Kidney glomerular epithelial cell (primary cell): Measurements from ENCODE around the gene APOL4.
A peak's percentile ranks its signal among the peaks of the same experiment; 100 is the strongest.
"Not testable (repeated sequence)": the region's sequence is repeated elsewhere in the genome, so short reads cannot be mapped to it uniquely, and the experiment has no call there.

Source experiments
- DNase-seq: peaks from one replicate; lab custom pipeline; 2025; lab: John Stamatoyannopoulos, UW

Gene APOL4, protein sequence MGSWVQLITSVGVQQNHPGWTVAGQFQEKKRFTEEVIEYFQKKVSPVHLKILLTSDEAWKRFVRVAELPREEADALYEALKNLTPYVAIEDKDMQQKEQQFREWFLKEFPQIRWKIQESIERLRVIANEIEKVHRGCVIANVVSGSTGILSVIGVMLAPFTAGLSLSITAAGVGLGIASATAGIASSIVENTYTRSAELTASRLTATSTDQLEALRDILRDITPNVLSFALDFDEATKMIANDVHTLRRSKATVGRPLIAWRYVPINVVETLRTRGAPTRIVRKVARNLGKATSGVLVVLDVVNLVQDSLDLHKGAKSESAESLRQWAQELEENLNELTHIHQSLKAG

DNA sequence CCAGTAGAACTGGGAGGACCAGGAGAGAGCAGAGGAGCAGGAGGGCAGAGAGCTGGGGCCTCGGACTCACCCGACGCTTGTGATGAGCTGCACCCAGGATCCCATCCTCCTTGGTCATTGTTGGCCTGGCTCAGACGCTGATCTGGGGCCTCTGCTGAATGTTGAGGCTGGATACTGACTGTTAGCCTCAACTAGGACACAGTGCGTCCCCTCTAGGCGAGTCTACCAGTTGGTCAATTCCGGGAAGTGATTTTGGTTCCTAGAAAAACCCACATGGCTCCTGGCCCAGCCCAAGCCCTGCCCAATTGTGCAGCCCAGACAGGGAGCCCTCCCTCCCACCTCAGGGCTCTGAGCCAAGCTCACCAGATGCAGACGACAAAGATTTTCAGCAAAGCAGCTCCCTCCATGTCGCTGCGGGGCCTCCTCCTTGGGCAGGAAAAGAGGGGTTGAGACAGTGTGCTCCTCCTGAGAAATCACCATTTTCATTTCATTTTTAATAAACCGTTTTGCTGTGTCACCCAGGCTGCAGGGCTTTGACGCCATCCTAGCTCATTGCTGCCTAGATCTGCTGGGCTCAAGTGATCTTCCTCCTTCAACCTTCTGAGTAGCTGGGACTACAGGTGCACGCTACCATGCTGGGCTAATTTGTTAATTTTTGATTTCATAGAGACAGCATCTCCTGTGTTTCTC is at the start of gene APOL4:
APOL4 (minus strand) TSS at position 180 of the 690 bp plus-strand sequence; CDS start at position 105, 75 bp downstream.
- no peak for DNase-seq

DNA sequence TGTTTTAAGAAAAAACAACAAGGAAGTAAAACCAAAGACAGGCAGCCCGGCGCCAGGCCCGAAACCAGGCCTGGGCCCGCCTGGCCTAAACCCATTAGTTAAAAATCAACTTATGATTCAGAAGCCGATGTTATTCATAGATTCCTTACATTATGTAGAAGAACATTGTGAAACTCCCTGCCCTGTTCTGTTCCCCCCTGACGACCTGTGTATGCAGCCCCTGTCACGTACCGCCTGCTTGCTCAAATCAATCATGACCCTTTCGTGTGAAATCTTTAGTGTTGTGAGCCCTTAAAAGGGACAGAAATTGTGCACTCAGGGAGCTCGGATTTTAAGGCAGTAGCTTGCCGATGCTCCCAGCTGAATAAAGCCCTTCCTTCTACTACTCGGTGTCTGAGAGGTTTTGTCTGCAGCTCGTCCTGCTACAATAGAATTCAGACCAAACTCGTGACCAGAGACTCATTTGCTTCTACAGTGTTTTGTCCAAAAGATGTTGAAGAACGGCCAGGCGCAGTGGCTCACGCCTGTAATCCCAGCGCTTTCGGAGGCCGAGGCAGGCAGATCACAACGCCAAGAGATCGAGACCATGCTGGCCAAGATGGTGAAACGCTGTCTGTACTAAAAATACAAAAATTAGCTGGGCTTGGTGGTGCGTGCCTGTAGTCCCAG is 48.8 kb upstream of the APOL4 start:
- DNase-seq: not testable (repeated sequence)

DNA sequence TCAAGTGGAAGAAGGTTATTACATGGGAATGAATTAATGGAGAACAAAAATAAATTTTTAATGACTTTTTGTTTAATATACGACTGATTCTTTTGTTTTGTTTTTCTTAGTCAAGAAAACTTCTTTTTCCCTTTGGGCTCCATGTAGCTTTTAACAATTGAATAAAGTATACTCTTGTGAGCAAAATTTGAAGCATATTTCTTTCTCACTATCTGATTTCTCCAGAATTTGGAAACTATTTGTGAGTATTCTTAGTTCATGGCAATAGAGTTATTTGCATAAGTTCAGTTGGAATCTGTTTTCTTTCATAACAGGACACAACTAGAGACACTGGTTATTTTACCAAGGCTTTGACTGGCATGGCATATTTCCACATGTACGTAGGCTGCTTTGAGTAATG is 47.6 kb upstream of the APOL4 start:
- no peak for DNase-seq

DNA sequence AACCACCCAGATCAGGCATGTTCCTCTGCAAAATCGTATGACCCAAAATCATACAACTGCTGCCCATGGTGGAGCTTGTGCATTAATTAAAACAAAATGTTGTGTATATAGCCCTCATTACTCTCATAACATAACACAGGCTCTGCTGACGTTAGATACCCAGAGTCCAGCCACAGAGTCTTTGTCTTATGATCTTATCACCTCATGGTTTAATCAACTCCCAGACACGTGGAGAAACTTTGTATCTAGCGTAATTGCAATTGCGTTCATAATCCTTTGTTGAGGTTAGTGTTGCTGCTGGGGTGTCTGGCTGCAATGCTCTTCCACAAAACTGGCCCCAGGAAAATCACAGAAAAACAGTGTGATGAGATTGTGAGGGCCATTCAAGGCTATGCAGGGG is 46.3 kb upstream of the APOL4 start:
- DNase-seq: no peak

DNA sequence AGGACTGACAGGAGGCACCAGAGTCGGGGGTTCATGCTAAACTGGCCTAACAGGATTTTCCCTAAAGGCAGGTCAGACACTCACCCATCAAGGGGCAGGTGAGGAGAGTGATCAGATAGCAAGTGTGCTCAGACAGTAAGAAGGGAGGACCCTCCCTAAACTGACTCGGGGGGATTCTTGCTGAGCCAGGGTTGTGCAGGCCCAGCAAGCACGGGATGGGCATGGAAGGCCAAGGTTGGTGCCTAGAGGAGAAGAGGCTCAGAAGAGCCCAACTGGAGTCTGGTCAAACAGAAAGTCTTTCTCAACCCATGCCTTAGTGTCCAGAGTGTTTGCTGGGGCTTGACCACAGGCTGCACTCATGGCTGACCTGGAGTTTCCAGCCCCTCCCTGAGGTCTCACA is 45.1 kb upstream of the APOL4 start:
- DNase-seq: no peak

DNA sequence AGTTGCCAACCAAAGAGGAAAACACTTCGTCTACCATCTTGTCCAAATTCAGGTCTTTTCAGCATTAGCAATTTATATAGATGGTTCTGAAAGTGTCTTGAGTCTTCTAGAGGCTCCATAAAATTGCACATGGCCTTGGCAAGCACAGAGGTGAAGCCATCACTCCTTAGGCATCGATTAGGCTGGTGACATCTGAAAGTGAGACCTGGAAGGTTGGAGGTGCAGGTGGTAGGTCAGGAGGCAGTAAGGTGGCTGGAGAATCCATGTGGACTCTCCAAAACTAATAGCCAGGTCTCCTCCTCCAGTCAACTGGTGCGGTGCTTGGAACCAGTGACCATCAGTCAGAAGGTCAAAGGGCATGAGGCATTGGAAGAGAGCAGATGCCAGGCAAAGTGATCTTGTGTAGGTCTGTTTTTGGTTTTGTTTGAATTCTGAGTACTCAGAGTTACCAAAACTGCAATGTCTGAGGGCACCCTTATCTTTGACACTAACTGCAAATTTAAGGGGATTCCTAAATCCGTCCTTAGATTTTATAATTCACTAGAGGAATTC is 44.3 kb upstream of the APOL4 start:
- DNase-seq: no peak

DNA sequence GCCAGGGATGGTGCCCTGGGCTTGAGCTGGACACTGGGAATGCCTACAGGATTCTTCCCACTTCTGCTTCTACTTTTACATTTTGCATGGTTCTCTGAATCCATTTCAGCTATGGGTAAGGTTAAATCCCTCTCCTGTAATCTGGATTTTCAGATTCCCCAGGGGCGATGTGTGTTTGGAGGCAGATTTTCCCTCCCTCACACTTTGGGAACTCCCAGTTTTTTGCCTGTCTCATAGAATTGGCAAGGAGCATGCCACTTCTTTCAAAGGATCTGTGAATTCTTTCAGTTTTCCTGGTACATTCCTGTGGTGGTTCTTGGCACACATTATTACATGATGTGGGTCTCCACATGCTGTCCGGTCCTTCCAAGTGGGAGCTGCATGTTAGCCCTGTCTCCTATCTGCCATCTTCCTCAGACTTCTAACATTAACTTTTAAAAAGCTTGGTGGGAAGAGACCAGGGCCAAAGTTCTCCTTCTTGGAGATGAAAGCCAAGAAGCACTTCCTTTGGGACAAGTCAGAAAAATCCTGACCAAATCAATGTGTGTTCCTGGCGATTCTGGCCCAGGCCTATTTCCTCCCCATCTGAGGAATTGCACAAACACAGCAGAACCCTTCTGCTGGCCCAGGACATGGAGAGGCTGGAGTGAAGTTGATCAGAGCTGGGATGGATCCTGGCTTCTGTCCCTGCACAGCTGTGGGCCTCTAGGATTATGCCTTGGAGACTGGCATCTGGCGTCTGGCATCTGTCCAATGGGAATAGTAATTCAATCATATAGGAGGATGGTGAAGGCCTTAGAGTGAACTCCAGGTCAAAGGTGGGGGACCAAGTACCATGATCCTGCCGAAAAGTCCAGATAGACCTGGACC is 43.1 kb upstream of the APOL4 start:
- DNase-seq: no peak

DNA sequence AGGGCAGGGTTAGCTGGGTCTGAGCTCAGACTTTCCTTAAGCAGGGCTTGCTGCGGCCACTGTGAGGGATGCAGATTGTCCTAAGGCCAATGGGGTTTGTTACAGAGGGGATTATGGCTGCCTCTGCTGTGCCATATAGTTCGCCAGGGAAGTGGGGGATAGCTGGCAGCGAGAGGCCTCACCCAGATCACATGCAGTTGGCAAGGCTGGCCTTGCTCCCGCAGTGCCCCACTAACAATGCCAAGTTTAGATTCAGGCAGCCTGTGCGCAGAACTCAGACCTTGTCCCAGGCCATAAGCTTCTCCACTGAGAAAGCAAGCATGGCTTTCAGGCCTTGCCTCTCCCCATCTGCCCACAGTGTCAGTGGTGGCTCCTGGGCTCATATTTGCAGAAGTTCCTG is 42.4 kb upstream of the APOL4 start:
- DNase-seq: no peak

DNA sequence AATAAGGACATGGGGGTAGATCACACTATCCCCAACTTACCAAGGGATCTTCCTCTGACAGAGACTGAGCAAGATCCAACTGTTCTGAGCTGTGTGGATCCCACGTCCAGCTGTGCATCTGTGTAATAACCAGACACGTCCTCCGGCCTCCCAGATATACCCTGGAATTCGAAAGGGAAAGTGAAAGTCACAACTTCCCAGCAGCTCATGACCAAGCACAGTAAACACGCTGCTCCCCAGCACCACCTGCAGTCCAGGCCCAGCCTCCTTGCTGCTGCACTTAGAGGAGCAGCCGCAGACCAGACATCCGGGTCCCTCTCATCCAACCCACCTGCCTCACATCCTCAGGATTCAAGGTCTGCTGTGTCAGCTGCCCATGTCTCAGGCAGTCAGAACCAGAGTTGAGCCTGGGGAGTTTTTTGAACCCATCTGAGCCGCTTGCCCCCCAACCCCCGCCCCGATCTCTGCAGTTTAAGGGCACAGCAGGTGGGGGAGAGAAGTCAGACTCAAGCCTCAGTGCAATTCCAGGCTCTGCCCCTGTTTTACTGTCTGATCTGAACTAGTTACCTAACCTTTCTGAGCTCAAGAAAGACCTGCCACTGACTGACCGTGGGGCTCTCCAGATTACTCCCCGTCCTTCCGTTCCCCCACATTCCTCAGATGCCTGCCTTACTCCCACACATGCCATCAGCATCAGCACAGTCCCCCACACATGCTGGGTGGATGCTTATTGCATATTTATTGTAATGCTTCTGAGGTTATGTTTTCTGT is 38.0 kb upstream of the APOL4 start, which contains the start of gene APOL2:
APOL2 (minus strand) TSS at position 127 of the 771 bp plus-strand sequence. CDS start 6,365 bp downstream, outside the sequence.
- peak; percentile 98 for DNase-seq

DNA sequence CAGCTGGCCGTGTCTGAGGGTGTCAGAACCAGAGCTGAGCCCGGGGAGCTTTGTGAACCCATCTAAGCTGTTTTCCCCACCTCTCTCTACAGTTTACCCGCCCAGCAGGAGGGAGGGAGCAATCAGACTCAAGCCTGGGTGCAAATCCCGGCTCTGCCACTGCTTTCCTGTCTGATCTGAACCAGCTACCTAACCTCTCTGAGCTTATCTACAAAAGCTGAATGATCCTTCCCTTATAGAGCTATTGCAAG is 37.5 kb upstream of the APOL4 start:
- DNase-seq: no peak

DNA sequence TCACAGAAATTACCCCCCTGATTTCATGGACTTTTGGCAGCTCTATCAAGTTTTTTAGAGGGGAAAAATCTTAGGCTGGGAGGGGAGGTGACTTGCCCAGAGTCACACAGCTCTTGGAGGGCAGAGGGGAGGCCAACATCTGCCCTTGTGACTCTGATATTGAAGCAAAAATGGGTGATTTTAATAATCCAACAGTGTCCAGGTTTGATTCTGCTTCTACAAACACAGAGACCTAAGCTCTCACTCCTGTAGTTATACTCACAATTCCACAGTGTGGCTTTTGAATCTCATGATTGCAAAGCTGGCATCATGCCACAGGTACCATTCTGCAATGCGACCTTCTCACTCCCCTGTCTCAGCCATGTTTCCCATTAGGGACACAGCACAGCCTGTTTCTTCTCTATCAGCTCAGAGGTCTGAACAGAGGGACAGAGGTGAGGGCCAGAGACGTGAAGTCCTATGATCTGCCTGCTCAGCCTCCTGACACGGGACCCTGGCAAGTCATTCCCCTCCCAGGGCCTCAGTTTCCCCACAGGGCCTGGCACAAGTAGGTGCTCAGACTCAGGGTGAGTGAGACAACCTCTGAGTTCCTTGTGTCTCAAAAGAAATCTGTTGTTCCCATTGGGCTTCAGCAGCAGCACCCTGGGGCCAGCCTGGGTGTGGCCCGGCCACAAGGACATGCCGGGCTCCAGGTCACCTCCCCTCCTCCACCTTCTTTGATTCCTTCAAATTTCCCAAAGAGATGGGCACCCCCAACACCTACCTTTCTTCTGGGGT is 37.0 kb upstream of the APOL4 start:
- no peak for DNase-seq

DNA sequence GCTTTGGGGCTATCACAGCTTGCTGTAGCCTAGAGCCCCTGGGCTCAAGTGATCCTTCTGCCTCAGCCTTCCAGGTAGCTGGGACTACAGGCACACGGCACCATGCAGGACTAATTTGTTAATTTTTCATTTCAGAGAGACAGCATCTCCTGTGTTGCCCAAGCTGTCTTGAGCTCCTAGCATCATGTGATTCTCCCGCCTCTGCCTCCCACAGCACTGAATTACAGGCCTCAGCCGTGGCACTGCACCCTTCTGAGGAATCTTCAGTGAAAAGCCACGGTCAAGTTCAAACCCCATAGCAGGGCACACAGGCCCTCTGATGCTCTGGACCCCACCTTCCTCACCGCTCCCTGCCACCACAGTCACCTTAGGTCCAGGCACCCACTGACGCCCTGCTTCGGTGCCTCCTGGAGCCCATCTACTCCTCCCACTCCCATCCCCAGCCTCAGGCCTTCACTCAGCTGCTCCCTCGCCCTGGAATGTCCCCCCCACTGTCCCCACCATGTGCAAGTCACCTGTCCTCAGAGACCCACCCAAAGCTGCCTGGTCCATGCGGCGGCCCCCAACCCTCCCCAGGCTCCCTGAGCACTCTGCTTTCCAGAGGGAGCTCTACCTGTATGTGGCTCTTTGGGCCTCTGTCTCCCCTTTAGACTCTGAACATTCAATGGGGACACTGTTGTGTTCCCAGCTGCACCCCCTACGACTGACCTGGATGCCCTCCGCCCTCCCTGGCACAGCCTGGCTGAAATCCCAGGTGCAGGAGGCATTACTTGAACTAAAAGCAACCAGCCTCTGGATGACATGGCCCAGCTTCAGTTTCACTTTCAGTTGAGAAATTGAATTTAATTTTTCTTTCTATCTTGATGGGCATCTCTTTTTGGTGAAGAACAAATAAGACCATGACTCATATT is 36.1 kb upstream of the APOL4 start:
- no peak for DNase-seq

DNA sequence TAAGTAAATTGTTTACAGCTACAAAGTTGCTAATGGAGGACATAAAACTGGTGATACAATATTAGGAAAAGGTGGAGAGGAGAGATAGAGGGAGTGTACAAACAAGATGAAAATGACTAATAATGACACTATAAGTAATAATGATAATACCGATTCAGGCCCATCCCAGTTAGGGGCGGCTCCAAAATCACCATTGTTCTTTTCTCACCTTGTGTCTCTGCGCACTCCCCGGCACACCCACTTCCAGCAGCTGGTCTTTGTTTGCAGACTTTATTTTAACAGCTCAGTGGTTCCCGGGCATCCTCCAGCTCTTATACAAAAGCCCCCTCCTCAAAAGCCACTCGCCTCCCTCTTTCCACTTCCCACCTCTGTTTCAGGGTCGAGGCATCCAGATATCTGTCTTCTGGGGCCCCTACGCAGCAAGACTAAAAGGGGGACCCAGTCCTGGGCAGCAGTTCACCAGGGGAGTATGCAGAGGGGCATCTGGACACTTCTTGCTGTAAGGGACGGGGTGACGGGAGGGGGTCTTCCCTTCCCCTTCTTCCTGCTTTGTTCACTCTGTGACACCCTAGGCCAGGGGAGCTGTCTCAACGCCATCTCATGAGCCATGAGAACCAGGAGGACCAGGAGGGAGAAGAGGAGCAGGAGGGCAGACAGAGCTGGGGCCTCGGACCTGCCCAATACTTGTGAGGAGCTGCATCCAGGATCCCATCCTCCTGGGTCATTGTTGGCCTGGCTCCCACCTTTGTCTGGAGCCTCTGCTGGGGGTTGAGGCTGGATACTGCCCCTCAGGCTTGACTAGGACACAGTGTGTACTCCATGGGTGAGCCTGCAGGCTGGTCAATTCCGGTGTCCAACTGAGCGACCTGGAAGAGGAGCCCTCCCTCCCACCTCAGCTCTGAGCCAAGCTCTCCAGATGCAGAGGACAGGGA is 35.0 kb upstream of the APOL4 start:
- DNase-seq: no peak

DNA sequence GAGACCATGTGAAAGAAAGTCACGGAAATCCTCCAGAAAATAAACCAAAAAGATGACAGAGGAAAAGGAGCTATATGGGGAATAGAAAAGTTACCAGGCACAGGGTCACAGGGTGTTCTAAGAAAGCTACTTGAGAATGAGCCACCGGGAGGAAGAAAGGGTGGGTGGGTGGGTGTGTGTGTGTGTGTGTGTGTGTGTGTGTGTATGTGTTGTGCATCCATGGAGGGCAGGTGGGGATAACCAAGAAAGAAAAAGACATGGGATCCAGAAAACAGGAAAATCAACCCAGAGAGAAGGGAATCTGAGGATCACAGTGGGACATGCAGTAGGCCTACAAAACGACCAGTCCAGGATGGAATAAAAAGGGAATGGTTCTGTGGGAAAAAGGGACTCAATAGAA is 34.0 kb upstream of the APOL4 start:
- no peak for DNase-seq

DNA sequence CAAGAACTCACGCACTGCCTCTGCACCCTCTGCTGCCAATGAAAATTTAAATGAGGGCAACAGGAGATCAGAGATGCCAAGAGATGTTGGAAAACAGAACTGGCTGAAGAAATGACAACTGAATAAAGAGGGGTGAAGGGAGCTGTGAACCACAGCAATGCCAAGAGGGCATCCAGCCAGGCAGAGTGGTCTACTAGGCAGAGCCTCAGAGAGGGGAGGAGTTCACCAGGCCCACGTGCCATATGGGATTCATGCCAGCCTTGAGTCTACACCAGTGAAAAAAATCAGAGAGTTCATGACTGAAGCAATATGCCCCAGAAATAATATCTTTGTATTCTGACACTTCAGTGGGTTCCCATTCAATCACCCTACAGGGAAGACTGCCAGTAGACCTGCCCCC is 33.3 kb upstream of the APOL4 start:
- DNase-seq: no peak

DNA sequence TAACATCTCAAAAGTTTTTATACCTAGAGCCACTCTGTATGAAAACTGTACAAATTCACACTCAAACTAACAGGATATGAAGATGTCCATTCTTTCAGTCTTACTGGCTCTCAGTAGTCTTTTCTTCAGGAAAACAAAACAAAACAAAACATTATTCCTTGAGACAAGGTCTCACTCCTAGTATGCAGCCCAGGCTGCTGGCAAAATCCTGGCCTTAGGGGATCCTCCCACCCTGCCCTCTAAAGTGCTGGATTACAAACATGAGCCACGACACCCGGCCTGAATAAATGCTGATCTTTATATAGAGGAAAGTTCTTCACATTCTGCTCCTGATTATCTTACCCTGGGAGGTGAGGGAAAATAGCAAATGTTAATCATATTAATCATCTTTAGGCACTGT is 32.6 kb upstream of the APOL4 start:
- DNase-seq: no peak

DNA sequence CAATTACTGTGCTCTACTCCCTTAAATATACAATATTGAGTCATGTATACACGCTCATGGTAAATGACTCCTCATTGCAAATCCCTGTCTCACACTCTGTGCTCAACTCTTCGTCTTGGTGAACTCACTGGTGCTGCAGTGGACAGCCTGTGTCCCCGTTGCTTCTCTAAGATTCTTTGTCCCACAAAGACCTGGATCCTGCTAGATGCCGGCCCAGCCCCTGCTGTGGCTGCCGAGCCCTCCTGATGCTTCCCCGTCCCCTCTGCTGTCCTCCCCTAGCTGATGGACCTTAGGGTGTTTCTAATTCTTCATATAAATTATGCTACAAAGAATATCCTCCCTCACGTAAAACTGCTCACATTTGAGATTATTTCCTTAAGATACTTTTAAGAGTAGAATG is 32.2 kb upstream of the APOL4 start:
- DNase-seq: no peak

DNA sequence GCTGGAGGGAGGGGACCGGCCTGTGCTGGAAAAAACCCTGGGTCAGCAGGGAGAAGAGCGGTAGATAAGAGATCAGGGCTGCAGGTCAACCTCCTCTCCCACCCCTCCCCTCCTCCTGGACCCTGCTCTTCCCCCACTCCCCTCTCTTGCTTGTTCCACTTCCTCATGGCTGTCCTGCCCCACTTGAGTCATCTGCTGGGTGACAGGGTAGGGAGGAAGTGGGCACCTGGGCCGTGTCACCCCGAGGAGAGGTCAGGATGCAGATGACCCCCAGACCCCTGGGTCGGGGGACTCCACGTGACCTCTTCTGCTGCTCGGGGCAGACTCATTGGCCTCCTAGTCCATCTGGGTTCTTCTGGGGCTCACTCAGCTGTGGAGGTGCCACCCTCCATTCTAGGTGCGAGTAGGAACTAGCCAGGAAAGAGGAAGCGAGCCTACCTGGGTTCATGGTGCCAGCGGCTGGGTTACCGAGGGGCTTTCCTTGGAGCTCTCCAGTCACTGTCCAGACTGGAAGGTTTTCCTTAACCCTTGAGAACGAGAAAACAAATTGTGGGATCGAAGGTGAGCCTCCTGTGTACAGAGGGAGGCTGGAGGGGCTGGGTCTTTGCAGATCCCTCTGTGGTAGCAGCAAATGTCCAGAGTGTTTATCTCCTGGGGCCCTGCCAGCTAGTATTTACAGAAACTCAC is 31.2 kb upstream of the APOL4 start:
- DNase-seq: no peak
